GDM1 (cell line): ENCODE results near the gene RPL29.

Source experiments
- DNase-seq: peaks from one replicate; lab custom pipeline; 2025; lab: John Stamatoyannopoulos, UW

The RPL29 gene

GRCh38 chr3:51945926-51946705 is 49.6 kb downstream of the RPL29 start:
- no peak for DNase-seq

DNA sequence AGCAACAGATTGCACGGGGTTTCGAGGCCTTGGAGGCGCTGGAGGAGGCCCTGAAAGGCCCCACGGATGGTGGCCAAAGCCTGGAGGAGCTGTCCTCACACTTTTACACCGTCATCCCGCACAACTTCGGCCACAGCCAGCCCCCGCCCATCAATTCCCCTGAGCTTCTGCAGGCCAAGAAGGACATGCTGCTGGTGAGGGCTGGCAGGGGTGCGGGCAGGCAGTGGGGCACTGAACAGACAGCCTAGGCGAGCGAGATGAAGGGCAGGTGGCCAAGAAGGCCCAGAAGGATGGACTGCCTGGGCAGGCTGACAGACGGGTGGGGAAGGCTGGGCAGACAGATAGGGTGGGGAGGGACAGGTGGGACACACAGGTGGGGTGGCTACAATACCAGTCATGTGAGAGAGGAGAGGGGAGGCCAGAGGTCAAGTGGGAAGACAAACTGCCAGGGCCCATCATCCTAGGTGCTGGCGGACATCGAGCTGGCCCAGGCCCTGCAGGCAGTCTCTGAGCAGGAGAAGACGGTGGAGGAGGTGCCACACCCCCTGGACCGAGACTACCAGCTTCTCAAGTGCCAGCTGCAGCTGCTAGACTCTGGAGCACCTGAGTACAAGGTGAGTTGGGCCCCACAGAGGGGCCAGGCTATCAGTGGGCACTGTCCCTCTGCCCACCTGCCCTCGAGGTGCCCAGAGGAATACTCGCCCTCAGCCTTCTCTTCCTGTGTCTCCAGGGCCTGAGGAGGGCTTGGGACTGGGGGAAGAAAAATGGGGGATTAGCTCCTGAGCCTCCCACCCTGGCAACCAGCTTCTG is 50.5 kb downstream of the RPL29 start:
- no peak for DNase-seq

- DNase-seq = no peak
These were observed 51.2 kb downstream of the RPL29 start for GRCh38 chr3:51944451-51945021.
